K562 (cell line): ENCODE data around the gene ABT1. TPM values are rescaled to one million over a fixed set of nuclear protein-coding genes. Genes with fewer than 3 reads are reported as not detected.

Experiments used
- CLOCK ChIP-seq: fragments of 250-450 bp; sonication (Bioruptor Pico); IDR thresholded peaks from 2 replicates; pipeline ENCODE4 v1.4.0; 2020; ENCODE audit warnings: mild to moderate bottlenecking, moderate library complexity, borderline replicate concordance
- EHMT2 ChIP-seq: fragments of 450-650 bp; IDR thresholded peaks from 2 replicates; pipeline ENCODE4 v1.6.1; 2018; ENCODE audit warnings: antibody characterized with exemption
- FOXP1 ChIP-seq: sonication (generic); formaldehyde crosslinking; IDR thresholded peaks from 2 replicates; pipeline ENCODE4 v1.8.0; 2022; ENCODE audit warnings: mild to moderate bottlenecking, missing genetic modification reagents
- KDM4B ChIP-seq, 2 experiments: fragments of 450-650 bp in 1 of 2; sonication (generic) in 1 of 2; IDR thresholded peaks; 2 replicates each; pipeline ENCODE4 v1.6.1; 2016 to 2017; ENCODE audit warnings: borderline replicate concordance in 2 of 2, antibody characterized with exemption in 1 of 2, low read depth in 1 of 2, mild to moderate bottlenecking in 1 of 2
- MAFF ChIP-seq: IDR thresholded peaks from 2 replicates; pipeline ENCODE4 v1.6.1; 2012; ENCODE audit warnings: low read length, improper control_type of control experiment
- NFIC ChIP-seq: fragments of 450-650 bp; IDR thresholded peaks from 2 replicates; pipeline ENCODE4 v1.6.1; 2017; ENCODE audit warnings: mild to moderate bottlenecking, inconsistent platforms
- PCBP1 ChIP-seq: fragments of 200-400 bp; formaldehyde crosslinking; IDR thresholded peaks from 2 replicates; pipeline ENCODE4 v1.6.1; 2018; ENCODE audit warnings: mild to moderate bottlenecking, low read depth, low read length; ENCODE audit not compliant: poor library complexity, severe bottlenecking
- RBFOX2 ChIP-seq: fragments of 200-400 bp; formaldehyde crosslinking; IDR thresholded peaks from 2 replicates; pipeline ENCODE4 v1.6.1; 2017; ENCODE audit warnings: low read depth, mild to moderate bottlenecking, low read length, moderate library complexity
- SAP30 ChIP-seq: fragments of 200-600 bp; sonication (generic); IDR thresholded peaks from 2 replicates; pipeline ENCODE4 v1.6.1; 2012; ENCODE audit warnings: borderline replicate concordance, low read depth, mild to moderate bottlenecking, moderate library complexity, low read length, control low read depth, inconsistent platforms; ENCODE audit not compliant: insufficient read depth, poor library complexity, severe bottlenecking
- STAG1 ChIP-seq: sonication (generic); formaldehyde crosslinking; IDR thresholded peaks from 2 replicates; pipeline ENCODE4 v1.5.0; 2020; ENCODE audit warnings: missing genetic modification reagents, borderline replicate concordance
- ZMIZ1 ChIP-seq, 2 experiments: fragments of 150-350 bp in 1 of 2; IDR thresholded peaks; 2 replicates each; pipeline ENCODE4 v1.6.1; 2012 to 2016; ENCODE audit warnings: low read depth in 2 of 2, low read length in 2 of 2, mild to moderate bottlenecking in 1 of 2, moderate library complexity in 1 of 2
- ZNF274 ChIP-seq: IDR thresholded peaks from 2 replicates; pipeline ENCODE4 v1.6.1; 2011; ENCODE audit warnings: low read depth, mild to moderate bottlenecking, low read length, moderate library complexity, borderline replicate concordance
- ZSCAN29 ChIP-seq: fragments of 450-650 bp; IDR thresholded peaks from 2 replicates; pipeline ENCODE4 v1.6.1; 2017
- polyA plus RNA-seq, 8 experiments: library from polyadenylated mRNA; depleted of rRNA in 4 of 8; stranded (reverse) in 5 of 8; unstranded in 3 of 8; fragments of >200 nt; fragmentation: Nextera tagmentation in 2 of 8; fragmentation: Illumina TruSeq in 1 of 8; extraction: Ambion mirVana in 2 of 8; extraction: Trizol in 1 of 8; gene quantifications; 2 replicates each; pipeline versions ENCODE4 v1.2.1 to v1.2.3, GENCODE V29; 2011 to 2014; ENCODE audit warnings: inconsistent platforms in 1 of 8, missing spikeins in 1 of 8
- total RNA-seq, 7 experiments: library from RNA; depleted of rRNA in 6 of 7; stranded (reverse); fragments of >200 nt in 6 of 7; fragmentation: Illumina TruSeq in 2 of 7; extraction: Trizol in 2 of 7; gene quantifications; 2 replicates each; pipeline versions ENCODE4 v1.2.1 to v1.2.3, GENCODE V29; 2011 to 2021; ENCODE audit warnings: low replicate concordance in 1 of 7
- TF ChIP-seq, protein P1 (sequence below): fragments of 450-650 bp; IDR thresholded peaks from 2 replicates; pipeline ENCODE4 v1.7.1; 2018; ENCODE audit warnings: mild to moderate bottlenecking, low read depth; ENCODE audit not compliant: partially characterized antibody
- TF ChIP-seq, protein P2 (sequence below): fragments of 250-450 bp; sonication (Bioruptor Pico); IDR thresholded peaks from 2 replicates; pipeline ENCODE4 v1.4.0; 2020; ENCODE audit warnings: mild to moderate bottlenecking

Gene ABT1
- total and polyA plus RNA-seq, 9 of the 15 experiments (the other 6 are each of a cell fraction or from before 2014, with no cell fraction given) = 8.8 to 52.7 (median 40.7) TPM

DNA sequence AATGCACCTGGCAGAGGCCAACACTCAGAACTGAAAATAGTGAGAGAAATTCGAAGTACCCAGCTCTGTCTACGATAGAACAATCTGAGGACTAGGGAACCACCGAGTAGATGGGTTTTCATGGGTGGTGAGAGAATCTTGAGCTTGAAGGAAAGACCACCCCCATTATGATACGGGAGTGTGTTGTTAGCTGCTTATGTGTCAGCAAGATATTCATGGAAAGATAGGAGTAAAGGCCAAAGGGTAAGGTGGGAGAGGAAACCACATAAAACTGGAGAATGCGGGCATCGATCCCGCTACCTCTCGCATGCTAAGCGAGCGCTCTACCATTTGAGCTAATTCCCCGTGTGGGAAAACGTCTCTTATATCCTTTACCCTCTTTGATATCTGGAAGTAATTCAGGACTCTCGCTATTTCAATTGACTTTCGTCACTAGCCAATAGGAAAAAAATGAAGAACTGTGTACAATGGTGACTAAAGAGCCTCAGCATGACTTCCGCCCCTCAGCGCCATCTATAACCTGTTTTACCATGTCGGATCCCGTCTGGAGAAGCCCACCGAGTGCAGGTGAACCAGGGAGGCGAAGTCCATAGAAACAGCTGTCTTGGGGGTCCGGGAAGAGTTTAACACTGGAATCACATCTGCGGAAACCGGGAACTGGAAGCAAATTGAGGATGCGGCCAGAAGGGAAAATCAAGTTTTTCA, 25.0 kb upstream of the ABT1 start (continued):
- TF ChIP-seq STAG1 (no peak), SAP30 (no peak), RBFOX2 (peak; percentile 76), ZNF274 (0 out of 2 replicates have a peak, but pooled peaks have one; percentile 38), MAFF (peak; percentile 62; the same call in 1 of the 2 replicates), FOXP1 (peak; percentile 45), KDM4B (IDR thresholded peaks at IDR 0.05; ENCODE audit: borderline replicate concordance in 2 of 2, low read depth in 1 of 2) (no peak), NFIC (peak; percentile 89), CLOCK (CRISPR knock-in tag) (no peak), ZMIZ1 (IDR thresholded peaks at IDR 0.05; ENCODE audit: low read depth in 2 of 2, low read length in 2 of 2) (peak in 1 of 2 experiments; percentile 55; a peak in 1 of 4 replicates), PCBP1 (no peak), EHMT2 (peak; percentile 66), ZSCAN29 (peak; percentile 75)
- TF ChIP-seq, protein P1, sequence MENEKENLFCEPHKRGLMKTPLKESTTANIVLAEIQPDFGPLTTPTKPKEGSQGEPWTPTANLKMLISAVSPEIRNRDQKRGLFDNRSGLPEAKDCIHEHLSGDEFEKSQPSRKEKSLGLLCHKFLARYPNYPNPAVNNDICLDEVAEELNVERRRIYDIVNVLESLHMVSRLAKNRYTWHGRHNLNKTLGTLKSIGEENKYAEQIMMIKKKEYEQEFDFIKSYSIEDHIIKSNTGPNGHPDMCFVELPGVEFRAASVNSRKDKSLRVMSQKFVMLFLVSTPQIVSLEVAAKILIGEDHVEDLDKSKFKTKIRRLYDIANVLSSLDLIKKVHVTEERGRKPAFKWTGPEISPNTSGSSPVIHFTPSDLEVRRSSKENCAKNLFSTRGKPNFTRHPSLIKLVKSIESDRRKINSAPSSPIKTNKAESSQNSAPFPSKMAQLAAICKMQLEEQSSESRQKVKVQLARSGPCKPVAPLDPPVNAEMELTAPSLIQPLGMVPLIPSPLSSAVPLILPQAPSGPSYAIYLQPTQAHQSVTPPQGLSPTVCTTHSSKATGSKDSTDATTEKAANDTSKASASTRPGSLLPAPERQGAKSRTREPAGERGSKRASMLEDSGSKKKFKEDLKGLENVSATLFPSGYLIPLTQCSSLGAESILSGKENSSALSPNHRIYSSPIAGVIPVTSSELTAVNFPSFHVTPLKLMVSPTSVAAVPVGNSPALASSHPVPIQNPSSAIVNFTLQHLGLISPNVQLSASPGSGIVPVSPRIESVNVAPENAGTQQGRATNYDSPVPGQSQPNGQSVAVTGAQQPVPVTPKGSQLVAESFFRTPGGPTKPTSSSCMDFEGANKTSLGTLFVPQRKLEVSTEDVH = no peak
- TF ChIP-seq, protein P2, sequence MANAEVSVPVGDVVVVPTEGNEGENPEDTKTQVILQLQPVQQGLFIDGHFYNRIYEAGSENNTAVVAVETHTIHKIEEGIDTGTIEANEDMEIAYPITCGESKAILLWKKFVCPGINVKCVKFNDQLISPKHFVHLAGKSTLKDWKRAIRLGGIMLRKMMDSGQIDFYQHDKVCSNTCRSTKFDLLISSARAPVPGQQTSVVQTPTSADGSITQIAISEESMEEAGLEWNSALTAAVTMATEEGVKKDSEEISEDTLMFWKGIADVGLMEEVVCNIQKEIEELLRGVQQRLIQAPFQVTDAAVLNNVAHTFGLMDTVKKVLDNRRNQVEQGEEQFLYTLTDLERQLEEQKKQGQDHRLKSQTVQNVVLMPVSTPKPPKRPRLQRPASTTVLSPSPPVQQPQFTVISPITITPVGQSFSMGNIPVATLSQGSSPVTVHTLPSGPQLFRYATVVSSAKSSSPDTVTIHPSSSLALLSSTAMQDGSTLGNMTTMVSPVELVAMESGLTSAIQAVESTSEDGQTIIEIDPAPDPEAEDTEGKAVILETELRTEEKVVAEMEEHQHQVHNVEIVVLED (CRISPR knock-in tag) = peak; percentile 43
